Bronchial epithelial cell (primary cell): ENCODE results near the gene ONECUT3. TPM values are rescaled to one million over a fixed set of nuclear protein-coding genes. Genes with fewer than 3 reads are reported as not detected.

Experiments
- DNase-seq: peaks from one replicate; pipeline ENCODE4 v3.0.0-alpha.2; 2010; ENCODE audit warnings: low read depth
- FAIRE-seq: peaks from 2 replicates; lab custom pipeline; 2011; peaks lifted over from hg19 to GRCh38; lab: Jason Lieb, UNC
- H3K27me3 ChIP-seq: 2 replicates; pipeline ENCODE4 v1.5.1; 2011; ENCODE audit warnings: low read length; ENCODE audit not compliant: control insufficient read depth, insufficient read depth
- H3K36me3 ChIP-seq: 2 replicates; pipeline ENCODE4 v1.5.1; 2011; ENCODE audit warnings: low read length; ENCODE audit not compliant: control insufficient read depth, insufficient read depth
- H3K4me3 ChIP-seq: 2 replicates; pipeline ENCODE4 v1.5.1; 2011; ENCODE audit warnings: mild to moderate bottlenecking, low read depth, low read length, control low read depth
- total RNA-seq: library from RNA; depleted of rRNA; stranded (reverse); fragments of >200 nt; gene quantifications from 2 replicates; pipeline ENCODE4 v1.2.1, GENCODE V29; 2014
- TF ChIP-seq, protein P1 (sequence below): IDR thresholded peaks from 2 replicates; pipeline ENCODE4 v1.5.1; 2011; ENCODE audit warnings: mild to moderate bottlenecking, moderate library complexity, low read length, control low read depth, inconsistent platforms; ENCODE audit not compliant: insufficient read depth, severe bottlenecking

ONECUT3 gene
- total RNA-seq, 1 donor from 2014 or later = under 0.01 TPM

DNA sequence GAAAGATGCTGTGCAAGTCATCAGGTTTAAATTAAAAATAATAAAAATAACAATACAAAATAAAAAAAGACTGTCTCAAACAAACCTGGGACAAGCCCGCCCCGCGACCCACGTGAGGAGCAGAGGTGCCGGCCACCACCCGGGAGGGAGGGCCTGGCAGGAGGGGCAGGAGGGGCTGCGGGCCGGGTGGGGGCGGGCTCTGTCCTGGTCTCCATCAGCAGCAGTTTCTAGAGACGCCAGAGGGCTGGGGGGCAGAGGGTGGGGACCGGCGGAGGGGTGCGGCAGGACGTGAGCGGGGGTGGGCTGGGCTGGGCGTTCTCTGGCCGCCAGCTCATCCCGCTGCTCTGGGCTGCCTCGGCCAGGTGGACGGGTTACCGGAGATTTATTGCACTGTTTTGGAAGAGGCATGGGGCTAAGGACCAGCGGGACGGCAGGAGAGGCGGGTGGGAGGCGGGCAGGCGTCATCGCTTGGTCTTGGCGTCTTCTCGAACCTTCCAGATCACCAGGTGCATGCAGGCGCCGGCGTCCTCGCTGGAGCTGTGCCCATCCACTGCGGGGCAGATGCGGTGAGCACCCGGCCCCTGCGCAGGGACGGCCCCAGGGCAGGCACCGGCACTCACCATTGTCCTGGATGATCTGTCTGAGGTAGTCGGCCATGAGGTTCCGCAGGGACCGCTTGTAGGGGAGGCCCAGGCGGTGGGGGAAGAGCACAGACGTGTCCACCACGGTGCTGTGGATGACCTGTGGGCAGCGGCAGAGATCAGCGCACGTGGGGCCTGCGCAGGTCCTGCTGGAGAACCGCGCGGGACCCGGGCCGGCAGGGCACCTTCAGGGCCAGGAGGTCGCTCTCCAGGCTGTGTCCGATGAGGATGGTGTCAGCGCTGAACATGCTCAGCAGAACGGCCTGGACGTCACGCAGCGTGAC is 62.6 kb downstream of the ONECUT3 start:
- no peaks in the 10 kb centered on the region for H3K27me3 ChIP-seq
- FAIRE-seq (no peak), DNase-seq (no peak)
- no peak overlapping the region for H3K4me3 ChIP-seq
- TF ChIP-seq, protein P1, sequence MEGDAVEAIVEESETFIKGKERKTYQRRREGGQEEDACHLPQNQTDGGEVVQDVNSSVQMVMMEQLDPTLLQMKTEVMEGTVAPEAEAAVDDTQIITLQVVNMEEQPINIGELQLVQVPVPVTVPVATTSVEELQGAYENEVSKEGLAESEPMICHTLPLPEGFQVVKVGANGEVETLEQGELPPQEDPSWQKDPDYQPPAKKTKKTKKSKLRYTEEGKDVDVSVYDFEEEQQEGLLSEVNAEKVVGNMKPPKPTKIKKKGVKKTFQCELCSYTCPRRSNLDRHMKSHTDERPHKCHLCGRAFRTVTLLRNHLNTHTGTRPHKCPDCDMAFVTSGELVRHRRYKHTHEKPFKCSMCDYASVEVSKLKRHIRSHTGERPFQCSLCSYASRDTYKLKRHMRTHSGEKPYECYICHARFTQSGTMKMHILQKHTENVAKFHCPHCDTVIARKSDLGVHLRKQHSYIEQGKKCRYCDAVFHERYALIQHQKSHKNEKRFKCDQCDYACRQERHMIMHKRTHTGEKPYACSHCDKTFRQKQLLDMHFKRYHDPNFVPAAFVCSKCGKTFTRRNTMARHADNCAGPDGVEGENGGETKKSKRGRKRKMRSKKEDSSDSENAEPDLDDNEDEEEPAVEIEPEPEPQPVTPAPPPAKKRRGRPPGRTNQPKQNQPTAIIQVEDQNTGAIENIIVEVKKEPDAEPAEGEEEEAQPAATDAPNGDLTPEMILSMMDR = no peak
- peaks cover 23% of the 10 kb centered on the region for H3K36me3 ChIP-seq

DNA sequence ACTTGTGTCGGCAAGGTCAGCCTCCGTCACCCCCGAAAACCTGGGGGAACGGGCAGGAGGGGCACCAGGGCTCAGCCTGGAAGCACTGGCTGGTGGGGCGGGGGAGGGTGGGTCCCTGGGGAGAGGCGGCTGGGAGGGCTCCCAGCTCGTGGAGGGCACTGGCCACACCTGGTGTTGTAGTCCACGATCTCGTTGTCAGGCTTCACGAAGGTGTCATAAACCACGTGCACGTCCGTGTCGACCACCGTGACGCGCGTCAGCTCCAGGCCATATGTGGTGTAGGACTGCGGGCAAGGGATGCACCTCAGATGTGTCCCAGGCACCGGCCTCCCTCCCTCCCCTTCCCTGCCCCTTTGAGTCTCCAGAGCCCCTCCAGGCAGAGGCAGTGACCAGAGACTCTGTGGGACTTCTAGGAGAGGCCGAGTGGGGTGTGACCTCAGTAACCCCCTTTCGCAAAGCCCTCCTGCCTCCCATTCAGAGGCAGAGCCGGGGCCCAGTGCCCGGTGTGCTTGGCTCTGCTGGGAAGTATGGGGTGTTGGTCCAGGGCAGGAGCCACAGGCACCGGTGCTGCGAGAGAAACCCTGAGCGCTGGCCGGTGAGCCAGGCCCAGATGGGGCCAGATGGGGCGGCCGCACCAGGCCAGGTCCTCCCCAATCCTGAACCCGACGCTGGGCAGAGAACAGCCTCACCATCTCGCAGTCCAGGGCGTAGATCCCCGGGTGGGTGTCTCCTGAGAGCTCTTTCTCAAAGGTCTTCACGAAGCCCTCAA is 63.4 kb downstream of the ONECUT3 start:
- H3K4me3 ChIP-seq = no peak overlapping the region
- H3K36me3 ChIP-seq = peaks cover 28% of the 10 kb centered on the region
- DNase-seq (no peak), FAIRE-seq (no peak)
- H3K27me3 ChIP-seq = no peaks in the 10 kb centered on the region
- TF ChIP-seq, protein P1 = no peak

DNA sequence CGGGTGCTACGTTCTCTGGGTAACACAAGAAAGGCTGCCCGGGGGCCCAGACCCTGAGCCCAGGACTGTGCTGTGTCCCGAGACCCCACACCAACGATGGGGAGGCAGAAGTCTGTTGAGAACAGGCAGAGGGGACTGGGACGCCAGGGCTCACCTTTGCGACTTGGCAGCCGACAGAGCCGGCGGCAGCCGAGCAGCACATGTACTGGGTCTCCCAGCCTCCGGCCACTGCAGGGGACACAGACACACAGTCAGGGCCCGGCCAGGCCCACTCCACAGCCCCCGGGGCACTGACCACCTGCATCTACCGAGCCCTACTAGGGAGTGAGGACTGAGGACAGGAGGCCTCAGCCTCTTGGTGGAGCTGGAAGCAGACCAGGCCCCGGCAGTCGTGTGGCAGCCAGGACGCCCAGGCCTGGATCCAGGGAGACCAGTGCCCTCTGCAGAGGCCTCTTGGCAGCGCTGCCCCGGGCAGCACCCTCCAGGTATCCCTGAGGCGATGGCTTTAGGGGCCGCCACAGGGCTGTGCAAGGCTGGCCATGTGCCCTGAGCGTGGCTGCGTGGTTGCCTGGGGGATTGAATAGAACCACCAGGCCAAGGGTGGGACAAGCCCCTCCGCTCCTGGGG is 64.4 kb downstream of the ONECUT3 start:
- FAIRE-seq (no peak), DNase-seq (no peak)
- Histone ChIP-seq H3K27me3 (no peaks in the 10 kb centered on the region), H3K4me3 (no peak overlapping the region), H3K36me3 (peaks cover 33% of the 10 kb centered on the region)
- TF ChIP-seq, protein P1 = no peak

DNA sequence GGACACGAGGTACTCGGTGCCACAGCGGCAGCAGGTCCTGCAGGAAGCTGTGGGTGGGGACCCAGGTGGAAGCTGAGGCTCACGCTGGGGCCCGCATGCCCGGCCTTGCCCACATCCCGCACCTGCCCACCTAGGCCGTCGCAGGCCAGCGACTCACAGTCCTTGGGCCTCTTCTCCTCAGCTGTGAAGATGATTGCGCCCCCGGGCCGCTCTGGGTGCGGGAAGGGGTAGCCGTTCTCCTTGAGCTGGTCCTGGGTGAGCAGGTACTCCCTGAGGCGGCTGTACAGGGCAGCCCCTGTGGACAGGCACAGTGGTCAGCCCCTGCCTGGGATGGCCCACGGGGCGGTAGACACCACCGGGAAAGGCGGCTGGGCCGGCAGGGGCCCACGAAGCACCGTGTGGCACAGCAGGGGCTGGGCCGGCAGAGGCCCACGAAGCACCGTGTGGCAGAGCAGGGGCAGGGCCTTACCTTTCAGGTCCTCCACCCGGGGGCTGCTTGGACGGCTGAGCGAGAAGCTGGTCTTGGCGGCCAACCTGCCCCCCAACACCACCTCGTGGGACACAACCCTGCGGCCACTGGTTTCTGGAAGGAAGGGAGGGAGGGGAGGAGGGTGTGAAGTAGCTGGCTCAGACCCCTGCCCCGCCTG is 65.4 kb downstream of the ONECUT3 start:
- Histone ChIP-seq H3K27me3 (no peaks in the 10 kb centered on the region), H3K4me3 (no peak overlapping the region), H3K36me3 (peaks cover 34% of the 10 kb centered on the region)
- FAIRE-seq (no peak), DNase-seq (no peak)
- TF ChIP-seq, protein P1 = no peak
